HCT116 (cell line): ENCODE data around the gene DHH. TPM values are rescaled to one million over a fixed set of nuclear protein-coding genes. Genes with fewer than 3 reads are reported as not detected.

Experiments
- ATAC-seq: fragments of 200-7000 bp; cut with Tn5 transposase; 2 replicates; pipeline ENCODE4 v1.9.1; 2020; ENCODE audit warnings: mild to moderate bottlenecking, moderate library complexity
- BruUV-seq: library from RNA; stranded (reverse); fragments of 400-500 nt; replicated peaks from 2 replicates; lab custom pipeline; 2021; lab: Mats Ljungman, UMichigan
- CTCF ChIA-PET: fragments of 300-600 bp; sonication (Branson Sonifier 250); formaldehyde crosslinking; loops from one replicate; lab custom pipeline; 2021; ENCODE audit warnings: antibody characterized with exemption; lab: Charles Lee
- POLR2A ChIA-PET: fragments of 300-600, 350-600 bp; sonication (Branson Sonifier 250); formaldehyde crosslinking; loops from one replicate; lab custom pipeline; 2021; ENCODE audit warnings: antibody characterized with exemption; lab: Charles Lee
- RAD21 ChIA-PET, 2 experiments: fragments of 300-600 bp; sonication (Branson Sonifier 250); formaldehyde crosslinking; loops; one replicate each; lab custom pipeline; 2023; ENCODE audit warnings: low total read pairs in 2 of 2; ENCODE audit not compliant: uncharacterized antibody in 2 of 2, unreplicated experiment in 2 of 2, low non-redundant PET in 1 of 2; lab: Charles Lee
- DNase-seq: peaks from one replicate; pipeline ENCODE4 v3.0.0-alpha.2; 2010; ENCODE audit warnings: low read depth, low spot score
- H2AFZ ChIP-seq: fragments of 200-600 bp; shearing (Covaris generic), sonication (generic); 2 replicates; pipeline ENCODE4 v1.6.1; 2017; ENCODE audit warnings: low read depth, mixed run types, mixed read lengths, antibody characterized with exemption, low read length; ENCODE audit not compliant: poor library complexity, severe bottlenecking
- H3K27ac ChIP-seq: 2 replicates; pipeline ENCODE4 v1.5.1; 2012; ENCODE audit warnings: low read depth, low read length
- H3K27me3 ChIP-seq: fragments of 200-600 bp; sonication (generic); 2 replicates; pipeline ENCODE4 v1.6.1; 2016; ENCODE audit warnings: mixed run types, low read length, mixed read lengths; ENCODE audit not compliant: insufficient read depth
- H3K36me3 ChIP-seq, 2 experiments: fragments of 200-500 bp in 1 of 2; fragments of 200-600 bp in 1 of 2; sonication (Bioruptor generic) in 1 of 2; sonication (generic) in 1 of 2; 2 replicates each; pipeline versions ENCODE4 v1.5.1 to v1.6.1; 2014 to 2016; ENCODE audit warnings: low read length in 2 of 2, inconsistent platforms in 1 of 2, mixed read lengths in 1 of 2, mixed run types in 1 of 2; ENCODE audit not compliant: insufficient read depth in 2 of 2, control insufficient read depth in 1 of 2
- H3K4me1 ChIP-seq, 2 experiments: fragments of 200-600 bp in 1 of 2; sonication (generic) in 1 of 2; 2 replicates each; pipeline versions ENCODE4 v1.5.1 to v1.6.1; 2012 to 2017; ENCODE audit warnings: low read length in 2 of 2, inconsistent platforms in 1 of 2, mild to moderate bottlenecking in 1 of 2, mixed read lengths in 1 of 2, mixed run types in 1 of 2, moderate library complexity in 1 of 2; ENCODE audit not compliant: insufficient read depth in 2 of 2, control insufficient read depth in 1 of 2
- H3K4me2 ChIP-seq: fragments of 200-600 bp; sonication (generic); 2 replicates; pipeline ENCODE4 v1.6.1; 2017; ENCODE audit warnings: mixed run types, low read length, mixed read lengths
- H3K4me3 ChIP-seq, 2 experiments: fragments of 200-600 bp in 1 of 2; sonication (generic) in 1 of 2; replicated peaks in 1 of 2; 2 replicates each; pipeline ENCODE4 v1.5.1; 2011 to 2016; ENCODE audit warnings: low read length in 2 of 2, control low read depth in 1 of 2, low read depth in 1 of 2, mild to moderate bottlenecking in 1 of 2, mixed read lengths in 1 of 2, mixed run types in 1 of 2
- H3K79me2 ChIP-seq: fragments of 200-600 bp; sonication (generic); 2 replicates; pipeline ENCODE4 v1.6.1; 2017; ENCODE audit warnings: mild to moderate bottlenecking, mixed run types, low read length, moderate library complexity, mixed read lengths; ENCODE audit not compliant: insufficient read depth
- H3K9ac ChIP-seq: fragments of 200-600 bp; sonication (generic); 2 replicates; pipeline ENCODE4 v1.6.1; 2016; ENCODE audit warnings: low read length, mixed read lengths
- H3K9me2 ChIP-seq: fragments of 200-600 bp; sonication (generic), shearing (Covaris generic); 2 replicates; pipeline ENCODE4 v1.6.1; 2017; ENCODE audit warnings: mixed run types, mild to moderate bottlenecking, moderate library complexity; ENCODE audit not compliant: insufficient read depth
- H3K9me3 ChIP-seq, 2 experiments: fragments of 200-500 bp in 1 of 2; fragments of 200-600 bp in 1 of 2; sonication (Bioruptor generic) in 1 of 2; sonication (generic) in 1 of 2; 2 replicates each; pipeline ENCODE4 v1.6.1; 2014 to 2017; ENCODE audit warnings: low read length in 2 of 2, mixed read lengths in 2 of 2, inconsistent platforms in 1 of 2, low read depth in 1 of 2, mild to moderate bottlenecking in 1 of 2, mixed run types in 1 of 2, moderate library complexity in 1 of 2; ENCODE audit not compliant: control insufficient read depth in 1 of 2, insufficient read depth in 1 of 2
- H4K20me1 ChIP-seq: fragments of 200-600 bp; sonication (generic), shearing (Covaris generic); 2 replicates; pipeline ENCODE4 v1.6.1; 2017; ENCODE audit warnings: mixed run types, mild to moderate bottlenecking, moderate library complexity; ENCODE audit not compliant: insufficient read depth
- CTCF ChIP-seq, 3 experiments: fragments of 200-600 bp in 1 of 3; sonication (generic) in 1 of 3; IDR thresholded peaks in 2 of 3; conservative IDR thresholded peaks in 1 of 3; 2 replicates each; pipeline ENCODE4 v1.5.1; 2012 to 2017; ENCODE audit warnings: low read depth in 2 of 3, low read length in 2 of 3, antibody characterized with exemption in 1 of 3, borderline replicate concordance in 1 of 3, control low read depth in 1 of 3, mild to moderate bottlenecking in 1 of 3, mixed read lengths in 1 of 3, mixed run types in 1 of 3, moderate library complexity in 1 of 3; ENCODE audit not compliant: insufficient read depth in 1 of 3
- EGR1 ChIP-seq: IDR thresholded peaks from 2 replicates; pipeline ENCODE4 v1.6.1; 2012; ENCODE audit warnings: low read depth
- EZH2 ChIP-seq: fragments of 200-600 bp; sonication (generic); IDR thresholded peaks from 2 replicates; pipeline ENCODE4 v1.6.1; 2017; ENCODE audit warnings: antibody characterized with exemption, mixed run types
- EZH2phosphoT487 ChIP-seq: fragments of 200-600 bp; IDR thresholded peaks from 2 replicates; pipeline ENCODE4 v1.6.1; 2018; ENCODE audit warnings: antibody characterized with exemption, borderline replicate concordance
- FOSL1 ChIP-seq: IDR thresholded peaks from 2 replicates; pipeline ENCODE4 v1.6.1; 2012; ENCODE audit warnings: low read depth
- MAX ChIP-seq: IDR thresholded peaks from 2 replicates; pipeline ENCODE4 v1.6.1; 2012
- POLR2A ChIP-seq: IDR thresholded peaks from 2 replicates; pipeline ENCODE4 v1.7.0; 2011; ENCODE audit warnings: borderline replicate concordance; ENCODE audit not compliant: insufficient read depth, insufficient read length; ENCODE audit errors: extremely low read depth
- RAD21 ChIP-seq: IDR thresholded peaks from 2 replicates; pipeline ENCODE4 v1.6.1; 2012; ENCODE audit warnings: low read depth, mild to moderate bottlenecking
- SIN3A ChIP-seq: IDR thresholded peaks from 2 replicates; pipeline ENCODE4 v1.6.1; 2012; ENCODE audit warnings: low read depth
- TCF7L2 ChIP-seq: IDR thresholded peaks from 2 replicates; pipeline ENCODE4 v1.7.0; 2011; ENCODE audit warnings: borderline replicate concordance, inconsistent platforms; ENCODE audit not compliant: insufficient read depth, insufficient read length; ENCODE audit errors: extremely low read depth
- YY1 ChIP-seq: IDR thresholded peaks from 2 replicates; pipeline ENCODE4 v1.6.1; 2011; ENCODE audit warnings: low read length, low read depth, moderate library complexity, mild to moderate bottlenecking; ENCODE audit not compliant: insufficient replicate concordance; ENCODE audit errors: extremely low read depth
- ZNF274 ChIP-seq: fragments of 200-500 bp; sonication (Bioruptor generic); IDR thresholded peaks from 2 replicates; pipeline ENCODE4 v1.6.1; 2014; ENCODE audit warnings: mild to moderate bottlenecking, low read depth, low read length, inconsistent platforms
- intact Hi-C: fragments of 100-400 bp; cut with micrococcal nuclease; formaldehyde crosslinking; loops from 2 replicates; pipeline ENCODE4 v1.10.0; 2022
- total RNA-seq: library from RNA; stranded (reverse); gene quantifications from one replicate; pipeline ENCODE4 v1.2.1, GENCODE V29; 2021; ENCODE audit not compliant: unreplicated experiment

Gene DHH
- total RNA-seq, 1 experiment from 2014 or later = 0.22 TPM

GRCh38 chr12:49044660-49045059 lies 49.9 kb downstream of the DHH start:
- RAD21 ChIA-PET = no interaction called here
- H3K27me3 ChIP-seq = no peaks in the 10 kb centered on the region
- TF ChIP-seq EGR1 = no peak
- no peak for TF ChIP-seq EZH2
- no peak for TF ChIP-seq POLR2A
- TF ChIP-seq SIN3A = no peak
- no peak for TF ChIP-seq ZNF274
- no peak for TF ChIP-seq MAX
- TF ChIP-seq EZH2phosphoT487 = no peak
- TF ChIP-seq TCF7L2 = no peak
- TF ChIP-seq RAD21 = no peak
- no peak for TF ChIP-seq CTCF (IDR thresholded peaks at IDR 0.05 in 2 of 3, conservative IDR thresholded peaks at IDR 0.05 in 1 of 3; ENCODE audit: borderline replicate concordance in 1 of 3, insufficient read depth in 1 of 3, low read depth in 2 of 3, low read length in 2 of 3)
- TF ChIP-seq YY1 = no peak
- TF ChIP-seq FOSL1 = no peak

More at GRCh38 chr12:49044660-49045059, 49.9 kb downstream of the DHH start:
- no TSS peak for BruUV-seq
- H2AFZ ChIP-seq = no peak overlapping the region
- POLR2A ChIA-PET = no interaction called here
- H3K79me2 ChIP-seq = peaks cover 4% of the 10 kb centered on the region; the same call in 1 of the 2 replicates
- H3K4me2 ChIP-seq = no peak overlapping the region
- no peaks in the 10 kb centered on the region for H3K9me2 ChIP-seq
- H4K20me1 ChIP-seq = no peaks in the 10 kb centered on the region
- CTCF ChIA-PET = interaction anchor here (1.1 to 2.1 kb wide), 3 partner anchors 11 to 25 kb away, joined by 3 to 16 read pairs (median 4); no protein-coding TSS in a partner anchor
- no peak overlapping the region for H3K4me3 ChIP-seq
- no peak overlapping the region for H3K27ac ChIP-seq
- DNase-seq (no peak), ATAC-seq (no peak)
- intact Hi-C loops = no loop called here
- no peaks in the 10 kb centered on the region for H3K9me3 ChIP-seq
- no peak overlapping the region for H3K9ac ChIP-seq
- peaks cover 62 to 74% of the 10 kb centered on the region in 2 experiments; a peak in 3 of 4 replicates for H3K36me3 ChIP-seq
- no peaks in the 10 kb centered on the region for H3K4me1 ChIP-seq
